NOMO-1 treated with DMSO at 0.1 percent for 48 hours (cell line): ENCODE results near the gene SLC4A1.

Experiments
- DNase-seq: peaks from one replicate; lab custom pipeline; 2025; ENCODE audit not compliant: unreplicated experiment; lab: John Stamatoyannopoulos, UW

The SLC4A1 gene

DNA sequence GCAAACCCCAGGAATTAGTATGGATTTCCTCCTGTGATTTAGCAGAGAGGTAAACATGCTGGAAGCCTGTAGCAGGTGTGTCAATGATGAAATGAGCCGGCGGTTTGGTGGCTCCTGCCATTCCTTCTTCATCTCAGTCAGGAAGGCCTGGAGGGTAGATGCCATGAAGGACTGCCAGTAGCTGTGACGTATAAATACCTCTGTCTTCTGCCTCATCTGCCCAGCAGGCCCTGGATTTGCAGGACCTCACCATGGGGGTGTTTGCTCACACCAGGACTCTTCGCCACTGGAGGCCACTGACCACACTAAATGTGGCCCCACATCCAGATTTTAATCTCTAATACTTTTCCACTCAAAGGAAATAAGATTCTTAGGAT lies 16.1 kb upstream of the SLC4A1 start:
- no peak for DNase-seq

DNA sequence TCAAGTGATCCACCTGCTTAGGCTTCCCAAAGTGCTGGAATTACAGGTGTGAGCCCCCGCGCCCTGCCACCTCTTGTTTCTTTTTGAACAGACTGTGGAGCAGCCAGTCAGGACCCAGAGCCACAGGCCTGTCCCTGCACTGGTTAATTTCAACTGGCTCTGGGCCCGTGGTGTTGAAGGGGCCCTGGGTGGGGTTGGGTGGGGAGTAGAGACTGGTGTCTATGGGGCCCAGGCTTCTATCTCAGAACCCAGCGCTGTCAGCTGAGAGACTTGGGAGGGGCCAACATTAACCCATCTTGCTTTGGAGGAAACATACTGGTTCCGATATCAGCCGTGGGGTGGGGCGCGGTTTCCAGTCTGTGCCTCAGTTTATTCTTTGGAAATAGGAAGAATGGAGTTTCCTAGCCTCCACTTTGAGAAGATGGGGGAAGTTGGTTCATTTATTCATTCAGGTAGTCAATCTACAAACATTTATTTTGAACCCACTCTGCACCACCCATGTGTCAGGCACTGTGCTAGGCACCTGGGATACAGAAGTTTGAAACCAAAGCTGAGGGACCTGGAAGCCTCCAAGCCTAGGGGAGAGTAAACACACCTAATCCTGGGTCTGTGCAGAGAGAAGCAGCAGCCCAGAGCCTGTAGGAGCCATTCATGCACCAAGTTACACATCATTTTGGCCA lies 15.5 kb upstream of the SLC4A1 start:
- no peak for DNase-seq

DNA sequence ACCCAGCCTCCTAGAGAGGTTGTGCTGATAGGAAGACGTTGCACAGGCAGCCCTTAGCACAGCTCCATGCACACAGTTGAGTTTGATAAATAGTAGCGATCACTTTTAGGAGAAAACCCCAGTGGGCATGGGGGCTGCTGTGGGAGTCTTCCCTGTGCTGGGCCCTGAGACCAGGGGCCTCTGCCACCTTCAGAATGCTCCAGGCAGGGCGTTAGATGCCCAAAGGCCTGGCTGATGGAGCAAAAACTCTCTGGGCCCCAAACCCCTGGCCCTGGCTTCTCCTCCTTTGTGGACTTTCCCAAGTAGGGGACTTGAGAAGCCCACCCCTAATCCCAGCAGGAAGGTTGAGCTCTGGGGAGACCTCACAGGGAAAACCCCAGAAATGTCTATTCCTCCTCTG lies 14.3 kb upstream of the SLC4A1 start:
- DNase-seq: no peak

DNA sequence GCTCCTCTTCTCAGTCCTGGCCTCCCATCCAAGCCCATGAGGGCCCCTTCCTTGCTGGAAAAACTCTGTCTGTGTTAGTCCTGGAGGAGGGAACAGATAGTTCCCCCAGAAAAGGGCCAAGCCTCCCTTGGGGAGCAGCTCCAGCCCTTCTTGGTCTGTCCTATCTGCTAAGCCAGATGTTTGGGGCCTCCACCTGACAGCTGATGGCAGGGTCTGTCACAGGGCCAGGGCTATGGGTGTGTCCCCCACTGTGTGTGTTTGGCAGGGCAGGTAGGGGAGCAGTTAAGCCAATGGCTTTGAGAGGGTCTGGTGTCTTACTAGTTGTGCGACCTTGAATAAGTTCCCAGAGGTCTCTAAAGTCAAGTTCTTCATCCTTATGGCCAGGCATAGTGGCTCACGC lies 13.6 kb upstream of the SLC4A1 start:
- no peak for DNase-seq

DNA sequence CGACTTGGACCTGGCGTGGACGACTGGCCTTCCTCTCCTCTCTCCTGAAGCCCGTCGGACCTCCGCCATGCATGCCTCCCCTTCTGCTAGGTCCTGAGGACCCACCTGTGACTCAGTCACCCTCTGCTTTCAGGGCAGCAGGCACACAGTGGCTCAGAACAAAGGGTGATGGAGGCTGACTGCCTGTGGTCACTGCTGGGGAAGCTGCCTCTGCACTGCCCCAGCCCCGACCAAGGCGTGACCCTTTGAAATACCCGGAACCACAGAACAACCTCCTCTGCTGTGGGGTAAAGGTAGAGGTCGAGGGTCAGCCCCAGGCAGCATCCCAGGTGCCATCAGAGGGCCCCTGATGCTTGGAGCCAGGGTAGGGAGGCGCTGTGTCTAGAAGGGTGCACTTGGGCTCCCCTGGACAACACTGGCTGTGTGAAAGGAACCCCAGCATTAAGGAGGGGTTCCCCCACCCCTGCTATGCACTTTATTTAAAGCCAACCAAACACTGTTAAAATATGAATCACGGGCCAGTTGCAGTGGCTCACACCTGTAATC lies 12.5 kb upstream of the SLC4A1 start:
- no peak for DNase-seq

DNA sequence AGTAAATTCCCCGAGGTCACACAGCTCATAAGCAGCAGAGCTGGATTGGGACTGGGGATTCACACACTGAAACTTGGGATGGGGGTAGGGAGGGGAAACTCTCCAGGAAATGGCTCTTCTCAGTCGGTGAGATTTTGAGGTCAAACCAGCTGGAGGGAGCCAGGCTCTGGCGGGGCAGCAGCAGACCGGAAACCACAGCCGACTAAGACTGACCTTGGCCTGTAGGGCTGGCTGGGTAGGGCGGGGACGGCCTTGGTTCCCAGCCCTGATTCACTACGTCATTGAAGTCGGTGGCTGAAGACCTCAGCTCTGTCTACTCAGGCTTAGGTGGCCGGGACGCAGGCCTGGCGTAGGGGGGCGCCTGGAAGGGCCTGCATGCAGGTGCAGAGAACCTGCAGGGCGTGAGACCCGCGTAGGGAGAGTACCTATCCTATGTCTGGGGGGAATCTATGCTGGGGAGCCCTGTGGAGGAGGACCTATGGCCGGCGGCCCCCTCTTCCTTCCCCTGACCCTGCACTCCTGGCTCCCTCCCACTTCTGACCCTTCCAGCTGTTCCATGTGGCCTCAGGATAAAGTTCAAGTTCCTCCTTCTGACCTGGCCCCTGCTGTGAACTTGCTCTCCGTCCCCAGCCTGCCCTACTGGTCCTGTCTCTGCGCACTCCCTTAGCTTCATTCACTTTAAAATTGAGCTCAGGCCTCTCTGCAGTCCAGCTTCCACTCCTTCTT lies 11.9 kb upstream of the SLC4A1 start:
- DNase-seq: peak; percentile 78

DNA sequence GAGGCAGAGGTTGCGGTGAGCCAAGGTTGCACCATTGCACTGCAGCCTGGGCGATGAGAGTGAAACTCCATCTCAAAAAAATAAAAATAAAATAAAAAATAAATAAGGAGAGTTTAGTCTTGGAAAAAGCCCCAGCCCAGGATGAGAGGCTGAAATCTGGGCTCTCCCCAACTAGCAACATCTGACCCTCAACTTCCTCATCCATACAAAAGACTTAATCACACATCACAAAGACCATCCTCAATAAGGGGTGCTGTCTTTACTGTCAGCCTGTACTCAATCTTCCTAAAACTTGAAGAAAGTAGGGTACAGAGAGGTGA lies 11.4 kb upstream of the SLC4A1 start:
- DNase-seq: peak; percentile 66

DNA sequence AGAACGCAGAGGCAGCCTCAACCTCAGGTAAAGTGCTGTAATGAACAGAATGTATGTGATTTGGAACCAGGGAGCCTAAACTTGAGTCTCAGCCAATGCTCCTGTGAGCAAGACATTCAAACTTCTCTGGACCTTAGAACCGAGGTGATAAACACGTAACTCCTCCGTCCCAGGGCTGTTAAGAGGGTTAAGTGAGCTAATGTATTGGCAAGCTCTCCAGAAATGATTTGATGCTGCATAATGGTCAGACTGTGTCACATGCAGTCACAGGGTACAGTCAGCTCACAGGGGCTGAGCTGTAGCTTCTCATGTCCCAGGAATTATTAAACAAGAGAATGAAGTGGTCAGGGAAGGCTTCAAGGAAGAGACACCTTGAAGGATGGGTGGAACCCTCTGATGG lies 10.0 kb upstream of the SLC4A1 start:
- DNase-seq: no peak

DNA sequence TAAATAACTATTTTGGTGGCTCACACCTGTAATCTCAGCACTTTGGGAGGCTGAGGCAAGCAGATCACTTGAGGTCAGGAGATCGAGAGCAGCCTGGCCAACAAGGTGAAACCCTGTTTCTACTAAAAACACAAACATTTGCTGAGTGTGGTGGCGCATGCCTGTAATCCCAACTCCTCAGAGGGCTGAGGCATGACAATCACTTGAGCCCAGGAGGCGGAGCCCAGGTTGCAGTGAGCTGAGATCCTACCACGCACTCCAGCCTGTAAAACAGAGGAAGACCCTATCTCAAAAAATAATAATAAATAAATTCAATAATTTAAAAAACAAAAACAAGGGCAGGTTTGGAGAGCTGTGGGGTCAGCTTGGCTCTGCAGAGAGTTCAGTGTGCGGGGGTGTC lies 5.7 kb upstream of the SLC4A1 start:
- no peak for DNase-seq

DNA sequence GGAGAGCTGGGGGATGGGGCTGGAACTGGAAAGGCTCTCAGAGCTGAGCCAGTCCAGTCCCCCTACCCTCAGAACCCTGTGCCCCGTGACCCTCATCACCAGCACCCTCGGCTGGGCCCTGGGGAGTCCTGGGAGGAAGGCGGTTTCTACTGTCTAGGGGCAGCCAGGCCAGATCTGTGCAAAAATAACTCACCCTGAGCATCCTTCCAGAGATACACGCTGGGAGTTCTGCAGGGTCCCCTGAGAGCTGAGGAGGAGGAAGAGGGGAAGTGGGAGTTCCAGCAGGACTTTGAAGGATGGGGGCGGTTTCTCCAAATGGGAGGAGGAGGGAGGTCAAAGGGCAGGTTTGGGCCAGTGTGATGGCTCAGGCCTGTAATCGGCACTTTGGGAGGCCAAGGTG lies 5.0 kb upstream of the SLC4A1 start:
- no peak for DNase-seq

DNA sequence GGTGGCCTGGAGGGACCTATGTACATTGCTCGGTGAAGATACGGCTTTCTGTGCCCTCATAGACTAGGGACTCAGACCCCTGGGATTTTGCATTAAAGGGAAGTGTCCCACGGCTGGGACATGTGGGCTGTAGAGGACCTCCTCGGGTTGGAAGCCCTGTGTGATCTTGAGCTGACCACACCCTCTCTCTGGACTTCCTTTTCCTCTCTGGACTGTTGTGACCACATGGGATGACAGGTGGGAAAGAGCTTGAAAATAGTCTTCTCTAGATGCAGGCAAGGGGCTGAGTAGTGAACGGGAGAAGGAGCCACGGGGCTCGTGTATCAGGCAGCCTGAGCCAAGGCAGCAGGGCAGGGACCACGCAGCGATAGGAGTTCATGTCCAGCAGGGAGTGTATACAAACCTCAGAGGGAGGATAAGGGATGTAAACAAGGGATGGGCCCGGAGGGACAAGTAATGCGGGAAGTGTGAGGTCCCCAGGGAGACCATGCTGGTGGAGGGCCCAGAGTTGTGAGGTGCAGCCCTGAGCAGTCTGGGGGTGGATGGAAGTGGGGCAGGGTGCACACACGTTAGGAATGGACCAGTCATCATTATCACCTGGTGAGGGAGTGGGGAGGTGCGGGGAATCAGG lies 4.5 kb upstream of the SLC4A1 start:
- DNase-seq: no peak

DNA sequence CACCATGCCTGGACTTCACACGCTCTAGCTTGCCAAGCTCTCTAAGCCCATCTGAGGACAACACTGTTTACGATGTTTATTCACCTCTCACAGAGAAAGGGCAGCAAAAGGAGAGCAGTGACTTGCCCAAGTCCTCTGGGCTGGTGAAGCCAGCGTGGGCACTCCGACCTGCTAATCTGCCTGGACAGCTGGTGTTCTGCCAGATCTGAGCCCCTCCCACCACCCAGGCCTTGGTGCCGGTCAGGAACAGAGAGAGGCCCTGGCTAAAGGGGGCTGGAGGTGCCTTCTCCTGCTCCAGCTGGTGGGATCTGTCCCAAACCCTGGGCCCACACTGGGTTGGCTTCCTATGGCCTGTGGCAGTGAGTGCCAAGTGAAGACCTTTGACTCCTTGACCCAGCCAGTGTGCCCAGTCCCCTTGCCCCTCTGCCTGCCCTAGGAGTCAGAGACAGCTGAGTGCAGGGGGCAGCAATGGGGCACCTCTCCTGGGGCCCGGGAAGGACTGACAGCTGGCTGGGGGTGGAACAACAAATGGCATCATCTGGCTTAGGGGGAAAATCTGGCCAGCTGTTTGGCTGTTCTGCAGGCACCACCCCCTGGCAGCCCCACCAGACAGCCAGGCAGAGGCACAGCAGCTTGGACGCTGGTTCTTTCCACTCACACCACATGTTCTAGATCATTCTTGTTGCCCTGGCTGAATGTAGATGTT lies 1.8 kb upstream of the SLC4A1 start:
- no peak for DNase-seq

DNA sequence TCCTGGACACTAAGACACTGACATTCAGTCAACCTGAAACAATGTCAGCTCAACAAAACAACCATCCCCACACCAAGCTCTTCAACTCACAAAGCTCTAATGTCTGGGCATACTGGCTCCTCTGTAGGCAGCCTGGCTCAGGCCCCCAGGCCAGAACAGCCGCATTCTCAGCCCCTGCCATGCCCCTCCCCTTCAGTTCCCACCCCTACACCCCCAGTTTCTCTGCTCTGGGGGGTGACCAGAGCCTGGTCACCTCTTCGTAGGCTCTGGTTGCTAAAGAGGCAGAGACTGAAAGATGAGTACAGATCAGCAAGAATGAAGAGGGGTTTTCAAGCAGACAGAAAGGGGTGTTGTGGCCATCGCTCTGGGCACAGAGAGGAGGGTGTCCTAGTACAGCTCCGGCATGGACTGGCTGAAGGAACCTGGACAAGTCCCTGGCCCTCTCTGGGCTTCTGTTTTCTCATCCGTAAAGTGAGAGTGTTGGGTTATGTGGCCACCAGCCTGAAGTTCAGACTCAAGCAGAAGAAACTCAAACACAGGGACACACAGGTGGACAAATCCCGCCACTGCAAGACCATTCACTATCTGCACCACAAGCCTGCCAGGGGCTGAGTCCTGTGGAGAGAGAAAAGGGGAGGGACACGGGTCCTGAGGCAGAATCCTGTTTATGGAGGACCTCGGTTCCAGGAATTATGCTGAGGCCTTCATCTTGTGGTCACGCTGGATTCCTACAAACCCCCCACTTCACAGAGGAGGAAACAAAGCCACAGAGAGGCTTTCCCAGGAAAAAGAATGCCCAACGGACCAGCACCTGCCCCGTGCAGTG lies 987 bp upstream of the SLC4A1 start:
- DNase-seq: no peak

DNA sequence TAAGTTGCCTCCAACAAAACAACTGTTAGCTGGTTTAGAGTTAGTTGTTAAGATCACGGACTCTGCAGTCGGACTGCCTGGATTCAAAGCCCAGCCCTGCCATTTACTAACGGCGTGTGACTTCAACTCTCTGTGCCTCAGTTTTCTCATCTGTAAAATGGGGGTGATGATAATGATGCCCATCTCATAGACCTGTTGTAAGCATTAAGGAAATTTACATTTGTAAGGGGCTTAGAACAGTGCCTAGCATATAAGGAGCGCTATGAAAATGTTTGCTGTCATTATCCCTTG lies 825 bp downstream of the SLC4A1 start:
- DNase-seq: no peak

DNA sequence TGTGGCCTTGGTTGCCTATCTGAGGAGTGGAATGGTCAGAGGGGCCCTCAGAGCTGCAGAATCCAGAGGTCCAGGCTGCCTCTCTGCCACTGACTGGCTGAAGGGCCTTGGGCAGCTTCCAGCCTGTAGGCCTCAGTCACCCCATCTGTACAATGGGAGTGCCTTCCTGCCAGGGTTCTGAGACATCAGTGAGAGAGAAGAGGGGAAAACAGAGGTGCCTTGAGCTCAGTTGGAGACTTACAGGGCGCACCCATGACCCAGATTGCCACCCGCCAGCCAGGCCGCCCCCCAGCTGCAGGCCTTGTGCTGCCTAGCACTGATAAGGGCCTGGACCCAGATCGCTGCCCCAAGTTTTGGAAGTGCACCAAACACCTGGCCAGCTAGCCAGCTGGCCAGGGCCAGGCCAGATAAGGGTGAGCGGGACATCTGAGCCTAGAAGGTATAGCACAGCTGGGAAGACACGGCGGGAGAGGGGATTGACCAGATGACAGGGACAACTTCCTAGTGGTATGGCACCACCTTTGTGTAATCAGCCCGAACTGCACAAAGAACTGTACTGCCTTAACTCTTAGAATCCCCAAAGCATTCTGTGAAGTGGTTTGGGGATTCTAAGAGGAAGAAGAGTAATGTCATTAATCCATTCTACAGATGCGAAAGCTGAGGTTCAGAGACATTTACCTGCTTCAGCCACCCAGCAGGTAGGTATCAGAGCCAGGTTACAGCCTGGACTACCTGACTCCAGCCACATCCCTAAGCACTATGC lies 1.4 kb downstream of the SLC4A1 start:
- no peak for DNase-seq

DNA sequence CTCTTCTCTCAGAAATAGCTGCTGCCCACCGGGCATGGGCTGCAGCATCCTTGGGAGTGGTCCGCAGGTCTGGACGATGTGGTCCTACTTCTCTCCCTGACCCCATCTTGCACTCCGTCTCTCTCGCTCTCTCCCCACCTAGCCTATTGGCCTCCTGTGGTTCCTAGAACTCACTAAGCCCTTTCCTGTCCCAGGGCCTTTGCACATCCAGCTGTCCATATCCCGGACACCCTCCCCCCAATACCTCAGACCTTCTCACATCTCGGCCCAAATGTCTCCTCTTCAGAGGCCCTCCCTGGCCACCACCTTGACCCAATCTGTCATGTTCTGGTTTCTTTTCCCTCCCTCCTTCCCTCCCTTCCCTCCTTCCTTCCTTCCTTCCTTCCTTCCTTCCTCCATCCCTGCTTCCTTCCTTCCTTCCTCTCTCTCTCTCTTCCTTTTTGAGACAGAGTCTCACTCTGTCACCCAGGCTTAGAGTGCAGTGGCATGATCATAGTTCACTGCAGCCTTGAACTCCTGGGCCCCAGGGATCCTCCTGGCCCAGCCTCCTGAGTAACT lies 4.5 kb downstream of the SLC4A1 start:
- DNase-seq: no peak

DNA sequence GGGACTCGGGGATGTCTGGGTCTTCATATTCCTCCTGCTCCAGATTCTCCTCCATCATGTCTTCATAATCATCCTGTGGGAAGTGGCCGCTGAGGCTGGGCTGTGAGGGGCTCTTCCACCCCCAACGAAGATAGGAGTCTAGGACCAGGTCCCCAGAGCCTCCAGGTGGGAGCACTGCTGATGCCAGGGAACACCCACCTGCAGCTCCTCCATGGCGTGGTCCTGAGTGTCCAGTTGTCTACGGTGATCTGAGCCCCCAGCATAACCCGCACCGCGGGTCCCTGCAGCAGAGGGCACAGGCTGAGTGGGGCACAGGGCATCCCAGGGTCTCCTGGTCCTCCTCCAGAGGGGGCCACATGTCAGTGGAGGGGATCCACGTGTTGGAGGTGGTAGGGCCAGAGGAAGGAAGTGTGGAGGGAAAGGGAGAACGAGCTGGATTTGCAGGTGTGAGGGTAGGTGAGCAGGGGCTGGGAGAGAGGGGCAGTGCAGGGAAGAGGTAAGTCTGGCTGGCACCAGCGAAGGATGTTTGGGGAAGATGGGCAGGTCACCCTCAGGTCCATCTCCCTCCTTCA lies 5.2 kb downstream of the SLC4A1 start:
- no peak for DNase-seq

DNA sequence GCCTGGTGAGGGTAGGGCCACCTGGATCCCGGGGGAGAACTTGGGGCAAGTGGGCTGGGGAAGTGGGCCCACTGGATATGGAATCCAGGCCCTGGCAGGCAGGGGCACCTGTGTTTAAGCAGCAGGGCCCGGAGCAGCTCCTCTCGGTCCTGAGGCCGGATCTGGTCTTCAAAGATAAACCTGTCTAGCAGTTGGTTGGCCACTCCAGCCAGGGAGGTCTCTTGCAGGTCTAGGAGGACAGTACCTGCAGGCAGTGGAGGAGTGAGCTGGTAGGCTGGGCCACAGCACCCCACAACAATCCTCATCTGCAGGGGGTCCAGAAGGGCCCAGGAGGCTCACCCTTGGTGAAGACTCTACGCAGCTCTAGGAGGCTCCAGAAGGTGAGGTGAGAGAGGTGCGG lies 7.6 kb downstream of the SLC4A1 start:
- no peak for DNase-seq

DNA sequence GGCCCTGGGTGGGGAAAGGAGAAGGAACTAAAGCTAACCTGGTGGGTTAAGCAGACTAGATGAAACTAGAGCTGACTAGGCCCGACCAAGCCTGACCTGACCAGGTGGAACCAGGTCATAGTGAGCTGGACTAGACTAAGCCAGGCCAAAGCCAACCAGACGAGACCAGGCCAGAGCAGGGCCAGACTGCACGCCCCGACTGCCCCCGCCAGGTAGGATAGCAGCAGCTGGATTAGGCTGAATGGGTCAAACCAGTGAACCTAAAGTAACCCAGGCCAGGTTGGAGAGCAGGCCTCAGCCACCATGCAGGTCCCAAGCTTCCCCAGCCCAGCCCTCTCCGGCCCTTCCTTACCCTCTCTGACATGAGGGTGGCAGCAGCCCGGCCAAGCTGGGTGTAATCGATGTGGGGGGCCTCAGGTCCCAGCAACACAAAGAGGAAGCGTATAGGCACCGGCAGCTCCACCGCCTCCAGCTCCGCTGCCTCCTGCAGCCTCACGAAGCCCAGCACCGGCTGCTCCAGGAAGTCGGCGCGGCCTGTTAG lies 9.1 kb downstream of the SLC4A1 start:
- no peak for DNase-seq
